Endothelial cell of umbilical vein (primary cell): ENCODE data around the gene CD38. TPM values are rescaled to one million over a fixed set of nuclear protein-coding genes. Genes with fewer than 3 reads are reported as not detected.
"Not testable (repeated sequence)": the region's sequence is repeated elsewhere in the genome, so short reads cannot be mapped to it uniquely, and the experiment has no call there.

Experiments used
- BruUV-seq: library from RNA; stranded (reverse); fragments of 400-500 nt; replicated peaks from 2 replicates; lab custom pipeline; 2021; lab: Mats Ljungman, UMichigan
- CTCF ChIA-PET: fragments of 300-600, 350-600 bp; sonication (Branson Sonifier 250); formaldehyde crosslinking; loops from one replicate; lab custom pipeline; 2021; ENCODE audit warnings: antibody characterized with exemption, inconsistent platforms; lab: Charles Lee
- POLR2A ChIA-PET: fragments of 300-600, 350-600 bp; sonication (Branson Sonifier 250); formaldehyde crosslinking; loops from one replicate; lab custom pipeline; 2021; ENCODE audit warnings: antibody characterized with exemption, inconsistent platforms; lab: Charles Lee
- DNase-seq: peaks from one replicate; pipeline ENCODE4 v3.0.0-alpha.2; 2011; ENCODE audit warnings: low read depth, low spot score
- FAIRE-seq: peaks from 2 replicates; lab custom pipeline; 2011; peaks lifted over from hg19 to GRCh38; lab: Jason Lieb, UNC
- H2AFZ ChIP-seq: 2 replicates; pipeline ENCODE4 v1.6.0; 2012; ENCODE audit warnings: low read depth, low read length, control low read depth, inconsistent platforms
- H3K27ac ChIP-seq: 2 replicates; pipeline ENCODE4 v1.5.1; 2011; ENCODE audit warnings: low read depth, mild to moderate bottlenecking, control low read depth, low read length, moderate library complexity; ENCODE audit not compliant: insufficient read depth
- H3K27me3 ChIP-seq, 2 experiments: 2 replicates each; pipeline versions ENCODE4 v1.6.0 to v1.6.1; 2011; ENCODE audit warnings: low read length in 2 of 2, mixed read lengths in 1 of 2; ENCODE audit not compliant: control insufficient read depth in 2 of 2, insufficient read depth in 2 of 2
- H3K36me3 ChIP-seq, 2 experiments: 2 replicates in 1 of 2; 3 replicates in 1 of 2; pipeline ENCODE4 v1.5.1; 2011; ENCODE audit warnings: low read length in 2 of 2, mild to moderate bottlenecking in 1 of 2, moderate library complexity in 1 of 2; ENCODE audit not compliant: control insufficient read depth in 2 of 2, insufficient read depth in 2 of 2; ENCODE audit errors: extremely low read depth in 1 of 2
- H3K4me1 ChIP-seq: 3 replicates; pipeline ENCODE4 v1.5.1; 2011; ENCODE audit warnings: mild to moderate bottlenecking, low read length; ENCODE audit not compliant: control insufficient read depth, insufficient read depth; ENCODE audit errors: extremely low read depth
- H3K4me2 ChIP-seq: 2 replicates; pipeline ENCODE4 v1.6.1; 2011; ENCODE audit warnings: low read length, control low read depth, mixed read lengths; ENCODE audit not compliant: insufficient read depth
- H3K4me3 ChIP-seq, 3 experiments: fragments of 200-600 bp in 1 of 3; sonication (generic), shearing (Covaris generic) in 1 of 3; replicated peaks in 1 of 3; 2 replicates each; pipeline ENCODE4 v1.5.1; 2011 to 2016; ENCODE audit warnings: control low read depth in 3 of 3, low read length in 3 of 3, mild to moderate bottlenecking in 2 of 3, inconsistent platforms in 1 of 3, low read depth in 1 of 3, moderate library complexity in 1 of 3; ENCODE audit not compliant: insufficient read depth in 1 of 3
- H3K79me2 ChIP-seq: 2 replicates; pipeline ENCODE4 v1.6.0; 2012; ENCODE audit warnings: low read length, inconsistent platforms; ENCODE audit not compliant: control insufficient read depth, insufficient read depth
- H3K9ac ChIP-seq: replicated peaks from 2 replicates; pipeline ENCODE3; 2011; ENCODE audit warnings: low read length, control low read depth; ENCODE audit not compliant: insufficient read depth; ENCODE audit errors: extremely low read depth
- H3K9me1 ChIP-seq: replicated peaks from 3 replicates; pipeline ENCODE4 v1.6.0; 2011; ENCODE audit warnings: mild to moderate bottlenecking, low read length; ENCODE audit not compliant: control insufficient read depth, insufficient read depth; ENCODE audit errors: extremely low read depth
- H3K9me3 ChIP-seq: replicated peaks from 2 replicates; pipeline ENCODE4 v1.5.1; 2012; ENCODE audit warnings: low read length, inconsistent platforms; ENCODE audit not compliant: control insufficient read depth, insufficient read depth
- H4K20me1 ChIP-seq: replicated peaks from 2 replicates; pipeline ENCODE3; 2011; ENCODE audit warnings: mild to moderate bottlenecking, low read length; ENCODE audit not compliant: control insufficient read depth, insufficient read depth; ENCODE audit errors: extremely low read depth
- CTCF ChIP-seq, 2 donors: IDR thresholded peaks; 1 replicate in 1 of 2; 2 replicates in 1 of 2; pipeline ENCODE4 v1.5.1; 2011; ENCODE audit warnings: low read length in 2 of 2, mild to moderate bottlenecking in 2 of 2, moderate library complexity in 2 of 2, control low read depth in 1 of 2, inconsistent platforms in 1 of 2, low read depth in 1 of 2; ENCODE audit not compliant: insufficient read depth in 1 of 2; ENCODE audit errors: extremely low read depth in 1 of 2
- FOS ChIP-seq: IDR thresholded peaks from 2 replicates; pipeline ENCODE4 v1.6.1; 2011; ENCODE audit warnings: mild to moderate bottlenecking, low read length, moderate library complexity, borderline replicate concordance; ENCODE audit not compliant: insufficient read depth
- dilution Hi-C: fragments of 300-500 bp; cut with MboI; formaldehyde crosslinking; loops from one replicate; pipeline ENCODE4 v1.15.0; 2019; ENCODE audit warnings: low sequenced_read_pairs; ENCODE audit not compliant: extremely low pct_ligation_motif_present
- intact Hi-C: fragments of 100-400 bp; cut with micrococcal nuclease; formaldehyde crosslinking; loops from one replicate; pipeline ENCODE4 v1.10.0; 2022
- polyA plus RNA-seq, 4 experiments: library from polyadenylated mRNA; depleted of rRNA in 3 of 4; stranded (reverse) in 3 of 4; unstranded in 1 of 4; fragments of >200 nt; gene quantifications; 2 replicates each; pipeline versions ENCODE4 v1.2.1 to v1.2.3, GENCODE V29; 2011 to 2012; ENCODE audit warnings: missing spikeins in 1 of 4
- total RNA-seq: library from RNA; stranded (reverse); gene quantifications from 2 replicates; pipeline ENCODE4 v1.2.3, GENCODE V29; 2021

The CD38 gene
- total and polyA plus RNA-seq, 2 donors (not counting 3 experiments of a cell fraction or from before 2014, with no cell fraction given), result 0.11 to 0.31 TPM

- H2AFZ ChIP-seq, result no peak overlapping the region
Observed at GRCh38 chr4:15729910-15730533, 48.1 kb upstream of the CD38 start.

GRCh38 chr4:15733061-15733460 is 45.1 kb upstream of the CD38 start:
- DNase-seq, H3K9me3 ChIP-seq, H3K27me3 ChIP-seq, H3K4me1 ChIP-seq, BruUV-seq, H3K79me2 ChIP-seq, POLR2A ChIA-PET, FAIRE-seq, H3K9me1 ChIP-seq, H3K4me2 ChIP-seq, H3K36me3 ChIP-seq, H3K27ac ChIP-seq, dilution Hi-C loops, intact Hi-C loops, H2AFZ ChIP-seq, H3K4me3 ChIP-seq, H4K20me1 ChIP-seq, H3K9ac ChIP-seq: not testable (repeated sequence)
- CTCF ChIA-PET, result interaction anchor here (3.0 kb wide), 1 partner anchor 223 kb away, joined by 18 read pairs; no protein-coding TSS in a partner anchor

More at GRCh38 chr4:15729910-15730533, 48.1 kb upstream of the CD38 start:
- Histone ChIP-seq H3K4me3 (no peak overlapping the region), H3K27me3 (no peaks in the 10 kb centered on the region), H3K27ac (no peak overlapping the region), H3K4me1 (no peaks in the 10 kb centered on the region), H4K20me1 (no peaks in the 10 kb centered on the region), H3K9me3 (no peaks in the 10 kb centered on the region), H3K79me2 (no peaks in the 10 kb centered on the region), H3K4me2 (no peak overlapping the region), H3K36me3 (no peaks in the 10 kb centered on the region), H3K9me1 (no peaks in the 10 kb centered on the region), H3K9ac (no peak overlapping the region)
- peak; percentile 61 to 65 for TF ChIP-seq CTCF (IDR thresholded peaks at IDR 0.05; ENCODE audit: extremely low read depth in 1 of 2, insufficient read depth in 1 of 2, low read depth in 1 of 2, low read length in 2 of 2)
- TF ChIP-seq FOS, result no peak
- DNase-seq, result peak; percentile 41
- no TSS peak for BruUV-seq
- FAIRE-seq, result peak; percentile 84
- ChIA-PET POLR2A (no interaction called here), CTCF (interaction anchor here (1.3 to 3.0 kb wide), 3 partner anchors 15 to 226 kb away, joined by 3 to 18 read pairs (median 4); no protein-coding TSS in a partner anchor)
- intact Hi-C loops (loop anchor here (1.0 to 2.0 kb wide), 5 partner anchors 75 to 271 kb away; no protein-coding TSS in a partner anchor), dilution Hi-C loops (no loop called here)
